CD4-positive, alpha-beta memory T cell (primary cell): ENCODE data around the gene SLC4A3. TPM values are rescaled to one million over a fixed set of nuclear protein-coding genes. Genes with fewer than 3 reads are reported as not detected.
A peak's percentile ranks its signal among the peaks of the same experiment; 100 is the strongest.

ENCODE experiments used
- CTCF ChIA-PET: fragments of 350-600 bp; sonication (Branson Sonifier 250); formaldehyde crosslinking; loops from one replicate; lab custom pipeline; 2021; ENCODE audit warnings: inconsistent platforms; ENCODE audit not compliant: partially characterized antibody; lab: Charles Lee
- POLR2A ChIA-PET: fragments of 350-600 bp; sonication (Branson Sonifier 250); formaldehyde crosslinking; loops from one replicate; lab custom pipeline; 2021; ENCODE audit not compliant: partially characterized antibody; lab: Charles Lee
- DNase-seq, 5 donors: peaks; one replicate each; pipeline versions ENCODE4 v3.0.0 to v3.0.0-alpha.2; 2020 to 2022; ENCODE audit warnings: mixed read lengths in 1 of 5
- H3K27ac ChIP-seq: one replicate; pipeline ENCODE4 v1.7.0; 2013; ENCODE audit warnings: low read depth, low read length
- H3K27me3 ChIP-seq: 2 replicates; pipeline ENCODE4 v1.7.0; 2013; ENCODE audit warnings: mild to moderate bottlenecking, low read length, moderate library complexity; ENCODE audit not compliant: insufficient read depth
- H3K36me3 ChIP-seq: 2 replicates; pipeline ENCODE4 v1.7.0; 2013; ENCODE audit warnings: mild to moderate bottlenecking, low read length, moderate library complexity; ENCODE audit not compliant: insufficient read depth
- H3K4me1 ChIP-seq: 2 replicates; pipeline ENCODE4 v1.7.0; 2013; ENCODE audit warnings: mild to moderate bottlenecking, low read length, moderate library complexity; ENCODE audit not compliant: insufficient read depth
- H3K4me3 ChIP-seq, 2 donors: one replicate each; pipeline ENCODE4 v1.7.0; 2013; ENCODE audit warnings: low read length in 2 of 2, mild to moderate bottlenecking in 1 of 2
- H3K9me3 ChIP-seq, 2 donors: one replicate each; pipeline ENCODE4 v1.7.0; 2013; ENCODE audit warnings: low read length in 2 of 2, control low read depth in 1 of 2; ENCODE audit not compliant: control insufficient read depth in 1 of 2
- H3K27ac Mint-ChIP-seq, 7 donors: one replicate each; pipeline ENCODE4 v1.8.0; 2020 to 2021; ENCODE audit warnings: mixed read lengths in 7 of 7, mild to moderate bottlenecking in 6 of 7, inconsistent platforms in 3 of 7, moderate library complexity in 3 of 7
- H3K27me3 Mint-ChIP-seq, 2 donors: one replicate each; pipeline ENCODE4 v1.8.0; 2020 to 2021; ENCODE audit warnings: mixed read lengths in 2 of 2
- H3K36me3 Mint-ChIP-seq, 2 donors: one replicate each; pipeline ENCODE4 v1.8.0; 2020 to 2021; ENCODE audit warnings: mixed read lengths in 2 of 2, inconsistent platforms in 1 of 2, mild to moderate bottlenecking in 1 of 2
- H3K4me1 Mint-ChIP-seq, 4 donors: one replicate each; pipeline ENCODE4 v1.8.0; 2020 to 2021; ENCODE audit warnings: mixed read lengths in 4 of 4, mild to moderate bottlenecking in 1 of 4
- H3K4me3 Mint-ChIP-seq, 8 donors: one replicate each; pipeline ENCODE4 v1.8.0; 2020 to 2021; ENCODE audit warnings: mixed read lengths in 8 of 8, mild to moderate bottlenecking in 7 of 8, moderate library complexity in 6 of 8, inconsistent platforms in 3 of 8
- H3K9me3 Mint-ChIP-seq, 8 donors: one replicate each; pipeline ENCODE4 v1.8.0; 2020 to 2021; ENCODE audit warnings: mixed read lengths in 8 of 8, mild to moderate bottlenecking in 5 of 8, inconsistent platforms in 3 of 8, moderate library complexity in 1 of 8
- intact Hi-C: fragments of 100-400 bp; cut with micrococcal nuclease; formaldehyde crosslinking; loops from one replicate; pipeline ENCODE4 v1.15.1; 2023
- polyA plus RNA-seq, 2 donors: library from polyadenylated mRNA; unstranded; fragments of 300-500 nt; fragmentation: Illumina TruSeq; gene quantifications; one replicate each; pipeline ENCODE4 v1.2.3, GENCODE V29; 2021
- total RNA-seq, 2 experiments: library from RNA; stranded (reverse); gene quantifications; one replicate each; pipeline ENCODE4 v1.2.3, GENCODE V29; 2021

Gene SLC4A3
- total and polyA plus RNA-seq, 4 experiments from 2014 or later = not detected

DNA sequence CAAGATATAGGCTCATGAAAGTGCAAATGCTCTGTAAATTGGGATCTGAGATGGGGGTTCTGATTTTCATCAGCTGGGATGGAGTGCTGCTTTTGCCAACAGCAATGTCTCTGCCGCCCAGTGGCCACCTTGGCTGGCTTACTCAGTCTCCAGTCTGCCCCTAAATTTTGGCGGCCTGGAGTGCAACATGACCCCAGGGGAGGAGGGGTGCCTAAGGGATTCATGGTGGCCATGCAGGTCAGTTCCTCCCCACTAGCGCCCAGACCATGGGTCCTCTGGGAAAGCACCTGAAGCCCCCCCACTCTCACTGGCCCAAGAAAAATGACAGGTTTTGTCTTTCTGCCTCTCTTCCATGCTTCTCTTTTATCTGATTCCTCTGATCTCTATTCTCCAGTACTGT lies 45.0 kb downstream of the SLC4A3 start:
- no peaks in the 10 kb centered on the region for H3K4me1 ChIP-seq
- no peak overlapping the region for H3K4me3 ChIP-seq
- ChIA-PET CTCF (no interaction called here), POLR2A (no interaction called here)
- Mint-ChIP-seq H3K27me3 (peaks cover 14 to 23% of the 10 kb centered on the region in 2 donors), H3K27ac (no peak overlapping the region), H3K9me3 (peaks cover 0 to 8% (median 2%) of the 10 kb centered on the region in 8 donors), H3K4me1 (no peaks in the 10 kb centered on the region), H3K36me3 (no peaks in the 10 kb centered on the region), H3K4me3 (no peak overlapping the region)
- no peak for DNase-seq
- no peaks in the 10 kb centered on the region for H3K36me3 ChIP-seq
- intact Hi-C loops = no loop called here
- H3K27me3 ChIP-seq = peaks cover 4% of the 10 kb centered on the region
- H3K9me3 ChIP-seq = no peaks in the 10 kb centered on the region
- no peak overlapping the region for H3K27ac ChIP-seq

DNA sequence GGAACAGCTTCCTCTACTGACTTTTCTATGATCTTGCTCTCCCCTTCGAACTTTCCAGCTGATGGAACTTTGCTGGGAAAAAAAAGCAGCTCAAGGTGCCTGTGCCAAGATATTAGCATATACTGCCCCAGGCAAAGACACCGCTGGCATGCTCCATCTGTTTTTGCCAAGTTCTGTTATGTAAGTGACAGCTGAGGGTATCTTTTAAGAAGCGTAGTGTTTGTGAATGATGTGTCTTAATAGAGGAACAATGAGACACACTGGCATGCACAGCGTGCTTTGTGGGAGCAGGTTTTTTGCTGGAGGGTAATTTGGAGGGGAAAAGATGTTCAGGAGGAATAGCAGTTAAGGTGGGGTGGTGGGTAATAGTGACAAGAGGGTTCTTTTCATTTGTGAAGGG lies 47.8 kb downstream of the SLC4A3 start:
- Mint-ChIP-seq H3K27me3 (peaks cover 17 to 29% of the 10 kb centered on the region in 2 donors), H3K27ac (no peak overlapping the region), H3K4me3 (no peak overlapping the region), H3K9me3 (peaks cover 0 to 8% (median 2%) of the 10 kb centered on the region in 8 donors), H3K36me3 (no peaks in the 10 kb centered on the region), H3K4me1 (no peaks in the 10 kb centered on the region)
- no peaks in the 10 kb centered on the region for H3K36me3 ChIP-seq
- H3K4me1 ChIP-seq = no peaks in the 10 kb centered on the region
- H3K4me3 ChIP-seq = no peak overlapping the region
- intact Hi-C loops = no loop called here
- no peak overlapping the region for H3K27ac ChIP-seq
- H3K9me3 ChIP-seq = no peaks in the 10 kb centered on the region
- POLR2A ChIA-PET = no interaction called here
- H3K27me3 ChIP-seq = peaks cover 4% of the 10 kb centered on the region
- no peak for DNase-seq
- CTCF ChIA-PET = no interaction called here

DNA sequence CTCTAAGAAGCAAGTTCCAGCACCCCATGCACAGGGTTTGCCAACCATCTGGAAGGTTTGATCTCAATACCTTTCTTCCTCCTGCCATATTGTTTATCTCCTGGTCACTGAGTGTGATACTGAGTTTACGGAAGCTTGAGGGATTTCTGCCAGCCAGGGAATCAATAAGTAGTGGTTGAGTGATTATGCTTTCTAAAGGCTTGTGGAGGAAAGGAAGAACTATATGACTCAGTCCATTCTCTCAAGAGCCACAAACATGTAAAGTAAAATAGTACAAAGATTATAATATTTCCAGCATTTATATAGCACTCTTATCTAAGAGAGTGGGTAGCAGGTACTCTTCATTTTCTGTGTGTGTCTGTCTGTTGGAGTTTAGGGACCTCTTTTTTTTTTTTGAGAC lies 49.2 kb downstream of the SLC4A3 start:
- Mint-ChIP-seq H3K36me3 (no peaks in the 10 kb centered on the region), H3K27ac (no peak overlapping the region), H3K4me1 (no peaks in the 10 kb centered on the region), H3K4me3 (no peak overlapping the region), H3K9me3 (peaks cover 0 to 8% (median 2%) of the 10 kb centered on the region in 8 donors), H3K27me3 (peaks cover 18 to 27% of the 10 kb centered on the region in 2 donors)
- POLR2A ChIA-PET = no interaction called here
- no peak for DNase-seq
- H3K36me3 ChIP-seq = no peaks in the 10 kb centered on the region
- no peaks in the 10 kb centered on the region for H3K9me3 ChIP-seq
- no peak overlapping the region for H3K27ac ChIP-seq
- H3K4me1 ChIP-seq = no peaks in the 10 kb centered on the region
- H3K27me3 ChIP-seq = peaks cover 4% of the 10 kb centered on the region
- intact Hi-C loops = no loop called here
- CTCF ChIA-PET = no interaction called here
- H3K4me3 ChIP-seq = no peak overlapping the region

DNA sequence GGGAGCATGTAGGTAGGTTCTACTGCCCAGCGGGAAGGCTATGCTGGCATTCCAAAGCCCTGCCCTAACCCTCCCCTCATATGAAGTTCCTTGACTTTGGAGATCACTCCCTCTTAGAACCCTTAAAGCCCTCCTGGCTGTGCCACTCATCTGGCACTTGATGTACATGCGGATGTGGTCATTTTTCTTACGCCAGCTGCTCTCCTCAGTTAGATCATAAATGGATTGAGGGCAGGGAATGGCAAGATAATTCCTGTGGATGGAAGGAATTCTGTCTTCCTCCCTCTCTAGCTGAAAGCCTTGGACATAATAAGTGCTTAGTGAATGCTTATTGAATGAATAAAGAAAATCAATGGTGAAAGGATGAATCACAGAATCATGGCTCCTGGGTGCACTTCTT lies 51.6 kb downstream of the SLC4A3 start:
- CTCF ChIA-PET = interaction anchor here (1.3 to 1.8 kb wide), 2 partner anchors 11 to 38 kb away, joined by 3 to 7 read pairs; no protein-coding TSS in a partner anchor
- peaks cover 21 to 24% of the 10 kb centered on the region in 2 donors for H3K27me3 Mint-ChIP-seq

DNA sequence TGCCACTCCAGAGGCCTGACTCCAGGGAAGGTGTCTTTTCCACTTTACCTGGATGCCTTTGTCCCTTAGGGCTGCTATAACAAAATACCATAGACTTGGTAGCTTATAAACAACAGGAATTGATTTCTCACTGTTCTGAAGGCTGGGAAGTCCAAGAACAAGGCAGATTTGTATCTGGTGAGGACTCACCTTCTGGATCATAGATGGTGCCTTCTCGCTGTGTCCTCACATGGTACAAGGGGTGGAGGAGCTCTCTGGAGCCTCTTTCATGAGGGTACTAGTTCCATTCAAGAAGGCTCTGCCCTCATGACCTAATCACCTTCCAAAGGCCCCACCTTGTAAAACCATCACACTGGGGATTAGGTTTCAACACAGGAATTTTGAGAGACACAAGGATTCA lies 52.1 kb downstream of the SLC4A3 start:
- no peak for DNase-seq
- Mint-ChIP-seq H3K27me3 (peaks cover 21 to 24% of the 10 kb centered on the region in 2 donors), H3K36me3 (no peaks in the 10 kb centered on the region), H3K4me3 (no peak overlapping the region), H3K4me1 (peaks cover 0 to 3% (median 2%) of the 10 kb centered on the region in 4 donors), H3K27ac (no peak overlapping the region), H3K9me3 (peaks cover 0 to 6% (median 2%) of the 10 kb centered on the region in 8 donors)
- ChIA-PET POLR2A (no interaction called here), CTCF (interaction anchor here (1.3 to 1.8 kb wide), 2 partner anchors 10 to 38 kb away, joined by 3 to 7 read pairs; no protein-coding TSS in a partner anchor)
- H3K9me3 ChIP-seq = no peaks in the 10 kb centered on the region
- H3K4me3 ChIP-seq = no peak overlapping the region
- no peak overlapping the region for H3K27ac ChIP-seq
- peaks cover 4% of the 10 kb centered on the region for H3K27me3 ChIP-seq
- no peaks in the 10 kb centered on the region for H3K36me3 ChIP-seq
- no peaks in the 10 kb centered on the region for H3K4me1 ChIP-seq
- intact Hi-C loops = no loop called here

More for the DNA sequence above, 51.6 kb downstream of the SLC4A3 start:
- intact Hi-C loops = no loop called here
- H3K4me1 ChIP-seq = no peaks in the 10 kb centered on the region
- H3K27me3 ChIP-seq = peaks cover 4% of the 10 kb centered on the region
- POLR2A ChIA-PET = no interaction called here
- no peak overlapping the region for H3K4me3 ChIP-seq
- no peaks in the 10 kb centered on the region for H3K9me3 ChIP-seq
- Mint-ChIP-seq H3K27ac (no peak overlapping the region), H3K4me3 (no peak overlapping the region), H3K36me3 (no peaks in the 10 kb centered on the region), H3K4me1 (peaks cover 0 to 2% (median under 1%) of the 10 kb centered on the region in 4 donors), H3K9me3 (peaks cover 0 to 6% (median 2%) of the 10 kb centered on the region in 8 donors)
- no peak for DNase-seq
- no peak overlapping the region for H3K27ac ChIP-seq
- H3K36me3 ChIP-seq = no peaks in the 10 kb centered on the region

DNA sequence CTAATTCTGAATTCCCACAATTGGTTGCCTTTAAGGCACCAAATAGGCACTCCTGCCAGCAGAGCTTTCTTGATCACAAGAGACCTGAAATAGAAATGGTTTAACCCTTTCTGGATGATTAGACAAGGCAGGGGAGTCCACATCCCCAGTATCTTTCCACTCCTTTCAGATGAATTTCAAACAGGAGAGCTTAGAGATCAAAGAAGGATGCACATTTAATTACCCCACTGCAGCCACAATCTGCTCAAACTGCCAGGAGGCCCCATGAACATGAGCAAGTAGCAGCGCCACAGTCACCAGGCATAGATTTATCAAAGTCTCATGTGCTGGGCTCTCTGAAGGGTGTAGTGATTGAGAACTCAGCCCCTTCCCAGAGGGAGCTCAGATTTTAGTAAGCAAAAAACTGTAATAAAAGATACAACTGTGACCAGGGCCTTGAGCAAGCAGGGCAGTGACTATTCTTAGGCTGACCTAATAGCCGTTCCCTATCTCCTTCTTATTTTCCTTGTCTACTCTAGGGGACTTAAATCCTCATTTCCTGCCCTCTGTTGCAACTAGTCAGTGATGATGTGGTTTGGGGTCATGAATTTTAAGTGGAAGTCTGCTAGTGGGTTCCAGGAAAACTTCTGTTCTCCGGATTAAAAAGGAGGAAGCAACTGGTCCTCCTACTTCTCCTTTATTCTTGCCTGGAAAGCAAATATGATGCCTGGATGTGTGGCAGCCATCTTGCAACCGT lies 53.7 kb downstream of the SLC4A3 start:
- H3K27me3 Mint-ChIP-seq = peaks cover 17 to 21% of the 10 kb centered on the region in 2 donors
- CTCF ChIA-PET = interaction anchor here (1.0 kb wide), 1 partner anchor 9 kb away, joined by 5 read pairs; no protein-coding TSS in a partner anchor
- POLR2A ChIA-PET = no interaction called here

DNA sequence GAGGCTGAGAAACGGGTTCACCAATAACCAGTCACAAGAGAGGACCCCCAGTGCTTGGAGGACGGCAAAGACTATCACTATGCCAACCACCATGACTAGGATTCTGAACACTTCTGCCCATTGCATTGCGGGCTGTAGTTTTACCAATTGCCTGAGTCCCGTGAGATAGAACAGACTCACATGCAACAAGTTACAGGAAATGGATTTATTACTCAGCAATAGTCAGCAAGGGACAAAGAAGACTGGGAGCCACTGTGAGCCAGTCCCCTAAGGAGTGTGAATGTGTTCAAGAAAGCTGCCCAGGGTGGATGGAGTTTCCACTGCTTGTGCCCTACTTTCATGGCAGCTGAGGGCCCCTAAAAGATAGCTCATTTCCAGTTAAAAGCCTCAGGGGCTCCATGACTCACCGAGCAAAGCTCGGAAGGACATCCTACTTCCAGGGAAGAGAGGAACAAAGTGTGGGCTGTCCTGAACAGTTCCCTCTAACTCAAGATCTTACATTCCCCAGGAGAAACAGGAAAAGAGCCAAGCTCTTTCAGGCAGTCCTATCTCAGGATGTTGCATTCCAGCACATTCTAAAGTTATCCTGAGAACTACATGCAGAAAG lies 54.4 kb downstream of the SLC4A3 start:
- H3K27me3 Mint-ChIP-seq = peaks cover 12 to 23% of the 10 kb centered on the region in 2 donors
- CTCF ChIA-PET = no interaction called here
- peaks cover 0 to 9% (median 7%) of the 10 kb centered on the region in 4 donors for H3K4me1 Mint-ChIP-seq

More for the DNA sequence above, 53.7 kb downstream of the SLC4A3 start:
- no peaks in the 10 kb centered on the region for H3K27me3 ChIP-seq
- no peak overlapping the region for H3K27ac Mint-ChIP-seq
- H3K27ac ChIP-seq = no peak overlapping the region
- no peaks in the 10 kb centered on the region for H3K36me3 ChIP-seq
- peaks cover 0 to 2% (median 0%) of the 10 kb centered on the region in 8 donors for H3K9me3 Mint-ChIP-seq
- no peaks in the 10 kb centered on the region for H3K9me3 ChIP-seq
- H3K36me3 Mint-ChIP-seq = no peaks in the 10 kb centered on the region
- H3K4me1 ChIP-seq = no peaks in the 10 kb centered on the region
- no peak overlapping the region for H3K4me3 Mint-ChIP-seq
- H3K4me1 Mint-ChIP-seq = peaks cover 0 to 9% (median 7%) of the 10 kb centered on the region in 4 donors
- intact Hi-C loops = no loop called here
- no peak overlapping the region for H3K4me3 ChIP-seq
- no peak for DNase-seq

More for the DNA sequence above, 54.4 kb downstream of the SLC4A3 start:
- Histone ChIP-seq H3K27me3 (no peaks in the 10 kb centered on the region), H3K9me3 (no peaks in the 10 kb centered on the region), H3K36me3 (no peaks in the 10 kb centered on the region), H3K4me1 (no peaks in the 10 kb centered on the region), H3K4me3 (no peak overlapping the region), H3K27ac (no peak overlapping the region)
- POLR2A ChIA-PET = no interaction called here
- H3K36me3 Mint-ChIP-seq = no peaks in the 10 kb centered on the region
- H3K27ac Mint-ChIP-seq = peak overlapping the region in 1 of 7 donors; percentile 11
- intact Hi-C loops = no loop called here
- H3K4me3 Mint-ChIP-seq = no peak overlapping the region
- H3K9me3 Mint-ChIP-seq = peaks cover 0 to 2% (median 0%) of the 10 kb centered on the region in 8 donors
- DNase-seq = no peak
